H9 (cell line): Measurements from ENCODE around the gene SLC35E3. TPM values are rescaled to one million over a fixed set of nuclear protein-coding genes. Genes with fewer than 3 reads are reported as not detected.

ENCODE experiments used
- DNase-seq: peaks from one replicate; pipeline ENCODE4 v3.0.0-alpha.2; 2017
- H2AFZ ChIP-seq: one replicate; pipeline ENCODE4 v1.6.1; 2013; ENCODE audit warnings: mild to moderate bottlenecking, low read length, control low read depth, moderate library complexity
- H2AK5ac ChIP-seq: 2 replicates; pipeline ENCODE4 v1.6.1; 2013; ENCODE audit warnings: low read length, control low read depth, mixed read lengths; ENCODE audit not compliant: insufficient read length
- H2BK120ac ChIP-seq: one replicate; pipeline ENCODE4 v1.6.1; 2013; ENCODE audit warnings: low read depth, mild to moderate bottlenecking, low read length, control low read depth, inconsistent platforms; ENCODE audit not compliant: poor library complexity, severe bottlenecking
- H2BK12ac ChIP-seq: 2 replicates; pipeline ENCODE4 v1.6.1; 2013; ENCODE audit warnings: low read length, control low read depth, mixed read lengths, low read depth; ENCODE audit not compliant: insufficient read length
- H2BK15ac ChIP-seq: 2 replicates; pipeline ENCODE4 v1.6.1; 2013; ENCODE audit warnings: low read depth, low read length, control low read depth
- H2BK20ac ChIP-seq: one replicate; pipeline ENCODE4 v1.6.1; 2013; ENCODE audit warnings: low read depth, mild to moderate bottlenecking, low read length, control low read depth, inconsistent platforms; ENCODE audit not compliant: poor library complexity, severe bottlenecking
- H2BK5ac ChIP-seq: 2 replicates; pipeline ENCODE4 v1.6.1; 2013; ENCODE audit warnings: low read length, control low read depth, mixed read lengths; ENCODE audit not compliant: insufficient read length
- H3K14ac ChIP-seq: 2 replicates; pipeline ENCODE4 v1.6.1; 2013; ENCODE audit warnings: low read length, control low read depth; ENCODE audit not compliant: insufficient read depth
- H3K18ac ChIP-seq: 2 replicates; pipeline ENCODE4 v1.6.1; 2013; ENCODE audit warnings: low read depth, mild to moderate bottlenecking, mixed read lengths, low read length, control low read depth; ENCODE audit not compliant: insufficient read length
- H3K23ac ChIP-seq: 2 replicates; pipeline ENCODE4 v1.6.1; 2013; ENCODE audit warnings: low read length, control low read depth, mixed read lengths, low read depth; ENCODE audit not compliant: insufficient read length
- H3K23me2 ChIP-seq: 2 replicates; pipeline ENCODE4 v1.6.1; 2013; ENCODE audit warnings: low read depth, mild to moderate bottlenecking, mixed read lengths, low read length, control low read depth; ENCODE audit not compliant: insufficient read length, poor library complexity, severe bottlenecking
- H3K27ac ChIP-seq: 2 replicates; pipeline ENCODE4 v1.5.1; 2013; ENCODE audit warnings: low read length, control low read depth, mixed read lengths, low read depth; ENCODE audit not compliant: insufficient read length
- H3K27me3 ChIP-seq: 2 replicates; pipeline ENCODE4 v1.6.1; 2013; ENCODE audit warnings: low read length, control low read depth, inconsistent platforms; ENCODE audit not compliant: insufficient read depth
- H3K4ac ChIP-seq: 2 replicates; pipeline ENCODE4 v1.6.1; 2013; ENCODE audit warnings: low read depth, mild to moderate bottlenecking, control low read depth, inconsistent platforms, low read length, moderate library complexity
- H3K4me1 ChIP-seq: 2 replicates; pipeline ENCODE4 v1.6.1; 2013; ENCODE audit warnings: low read length, control low read depth, inconsistent platforms; ENCODE audit not compliant: insufficient read depth
- H3K4me2 ChIP-seq: 2 replicates; pipeline ENCODE4 v1.6.1; 2013; ENCODE audit warnings: low read length, control low read depth, mixed read lengths; ENCODE audit not compliant: insufficient read length, insufficient read depth
- H3K56ac ChIP-seq: 2 replicates; pipeline ENCODE4 v1.6.1; 2013; ENCODE audit warnings: low read depth, mild to moderate bottlenecking, mixed read lengths, low read length, control low read depth; ENCODE audit not compliant: insufficient read length
- H3K79me1 ChIP-seq: 2 replicates; pipeline ENCODE4 v1.6.1; 2013; ENCODE audit warnings: low read depth, mild to moderate bottlenecking, moderate library complexity, low read length, control low read depth, inconsistent platforms; ENCODE audit not compliant: insufficient read depth, poor library complexity, severe bottlenecking
- H3K79me2 ChIP-seq: 2 replicates; pipeline ENCODE4 v1.6.1; 2013; ENCODE audit warnings: low read length, control low read depth, inconsistent platforms; ENCODE audit not compliant: insufficient read depth
- H3K9ac ChIP-seq: 2 replicates; pipeline ENCODE4 v1.6.1; 2013; ENCODE audit warnings: low read length, control low read depth, mixed read lengths; ENCODE audit not compliant: insufficient read length; ENCODE audit errors: extremely low read depth
- H3K9me3 ChIP-seq: one replicate; pipeline ENCODE4 v1.6.1; 2013; ENCODE audit warnings: low read depth, low read length, inconsistent platforms; ENCODE audit not compliant: control insufficient read depth
- H3T11ph ChIP-seq: one replicate; pipeline ENCODE4 v1.6.1; 2013; ENCODE audit warnings: mild to moderate bottlenecking, low read length, control low read depth, inconsistent platforms
- H4K20me1 ChIP-seq: one replicate; pipeline ENCODE4 v1.6.1; 2013; ENCODE audit not compliant: control insufficient read depth, insufficient read length, insufficient read depth
- H4K5ac ChIP-seq: 2 replicates; pipeline ENCODE4 v1.6.1; 2013; ENCODE audit warnings: low read depth, mild to moderate bottlenecking, mixed read lengths, low read length, control low read depth; ENCODE audit not compliant: insufficient read length
- H4K8ac ChIP-seq: replicated peaks from 2 replicates; pipeline ENCODE4 v1.6.1; 2013; ENCODE audit warnings: low read length, control low read depth, mixed read lengths, low read depth; ENCODE audit not compliant: insufficient read length
- H4K91ac ChIP-seq: 2 replicates; pipeline ENCODE4 v1.6.1; 2013; ENCODE audit warnings: low read depth, mild to moderate bottlenecking, moderate library complexity, mixed read lengths, low read length, control low read depth; ENCODE audit not compliant: insufficient read length
- H3K27ac Mint-ChIP-seq, 3 experiments: 2 replicates in 2 of 3; 3 replicates in 1 of 3; pipeline ENCODE4 v1.8.0; 2020 to 2021; ENCODE audit warnings: mixed read lengths in 3 of 3, mild to moderate bottlenecking in 1 of 3, moderate library complexity in 1 of 3
- H3K27me3 Mint-ChIP-seq: 2 replicates; pipeline ENCODE4 v1.8.0; 2021; ENCODE audit warnings: low read depth, mild to moderate bottlenecking, moderate library complexity, mixed read lengths
- H3K36me3 Mint-ChIP-seq, 3 experiments: 2 replicates in 2 of 3; 3 replicates in 1 of 3; pipeline ENCODE4 v1.8.0; 2020 to 2021; ENCODE audit warnings: low read depth in 3 of 3, mixed read lengths in 3 of 3; ENCODE audit not compliant: insufficient read depth in 1 of 3
- H3K4me1 Mint-ChIP-seq, 2 experiments: 2 replicates each; pipeline ENCODE4 v1.8.0; 2020; ENCODE audit warnings: mixed read lengths in 2 of 2
- H3K4me3 Mint-ChIP-seq, 2 experiments: 2 replicates in 1 of 2; 3 replicates in 1 of 2; pipeline ENCODE4 v1.8.0; 2020 to 2021; ENCODE audit warnings: mild to moderate bottlenecking in 2 of 2, mixed read lengths in 2 of 2, moderate library complexity in 1 of 2
- H3K9me3 Mint-ChIP-seq, 2 experiments: 2 replicates in 1 of 2; 3 replicates in 1 of 2; pipeline ENCODE4 v1.8.0; 2020; ENCODE audit warnings: mild to moderate bottlenecking in 2 of 2, mixed read lengths in 2 of 2, moderate library complexity in 1 of 2
- WGBS: extraction: QIAGEN DNeasy Blood & Tissue Kit; methylation state at CpG from one replicate; pipeline ENCODE4 v1.1.7; 2013; ENCODE audit warnings: missing lambda C conversion rate, low lambda C conversion rate, mixed read lengths; ENCODE audit not compliant: insufficient read length; ENCODE audit errors: extremely low coverage; 5-methylcytosine and 5-hydroxymethylcytosine counted together
- total RNA-seq: library from RNA; stranded (reverse); gene quantifications from 2 replicates; pipeline ENCODE4 v1.2.1, GENCODE V29; 2021
- TF ChIP-seq, protein P1 (sequence below): fragments of 200-600 bp; sonication (generic); conservative IDR thresholded peaks from 3 replicates; pipeline ENCODE4 v1.8.0; 2021; ENCODE audit warnings: antibody characterized with exemption, mild to moderate bottlenecking

SLC35E3 gene
- total RNA-seq, 1 experiment from 2014 or later: 17.9 TPM

GRCh38 chr12:68750506-68750905 is 4.5 kb downstream of the SLC35E3 start:
- H3K23me2 ChIP-seq: peaks cover 6% of the 10 kb centered on the region
- H2BK15ac ChIP-seq: no peak overlapping the region
- H3K18ac ChIP-seq: no peak overlapping the region
- H3K14ac ChIP-seq: no peak overlapping the region
- H3K27me3 ChIP-seq: no peaks in the 10 kb centered on the region
- no peak overlapping the region for H2BK120ac ChIP-seq
- H3K23ac ChIP-seq: no peak overlapping the region
- no peak overlapping the region for H2BK12ac ChIP-seq
- no peak overlapping the region for H3K9ac ChIP-seq
- H2AFZ ChIP-seq: no peak overlapping the region
- no peaks in the 10 kb centered on the region for H3K4me1 ChIP-seq
- H3K4ac ChIP-seq: no peak overlapping the region
- H4K8ac ChIP-seq: no peak overlapping the region
- H4K20me1 ChIP-seq: no peaks in the 10 kb centered on the region
- no peak for DNase-seq
- no peak overlapping the region for H4K91ac ChIP-seq
- H3K27ac ChIP-seq: no peak overlapping the region
- H3K79me1 ChIP-seq: no peaks in the 10 kb centered on the region
- no peak overlapping the region for H2AK5ac ChIP-seq
- no peak overlapping the region for H2BK20ac ChIP-seq
- no peak overlapping the region for H3K56ac ChIP-seq
- H3K36me3 Mint-ChIP-seq: peaks cover 13 to 47% (median 43%) of the 10 kb centered on the region in 3 experiments
- no CpG with 5 or more reads among the region's 4 CpGs for whole genome bisulfite sequencing
- H3K79me2 ChIP-seq: no peaks in the 10 kb centered on the region
- no peak overlapping the region for H3K4me2 ChIP-seq
- H3K27me3 Mint-ChIP-seq: no peaks in the 10 kb centered on the region
- no peak overlapping the region for H3T11ph ChIP-seq
- TF ChIP-seq, protein P1, sequence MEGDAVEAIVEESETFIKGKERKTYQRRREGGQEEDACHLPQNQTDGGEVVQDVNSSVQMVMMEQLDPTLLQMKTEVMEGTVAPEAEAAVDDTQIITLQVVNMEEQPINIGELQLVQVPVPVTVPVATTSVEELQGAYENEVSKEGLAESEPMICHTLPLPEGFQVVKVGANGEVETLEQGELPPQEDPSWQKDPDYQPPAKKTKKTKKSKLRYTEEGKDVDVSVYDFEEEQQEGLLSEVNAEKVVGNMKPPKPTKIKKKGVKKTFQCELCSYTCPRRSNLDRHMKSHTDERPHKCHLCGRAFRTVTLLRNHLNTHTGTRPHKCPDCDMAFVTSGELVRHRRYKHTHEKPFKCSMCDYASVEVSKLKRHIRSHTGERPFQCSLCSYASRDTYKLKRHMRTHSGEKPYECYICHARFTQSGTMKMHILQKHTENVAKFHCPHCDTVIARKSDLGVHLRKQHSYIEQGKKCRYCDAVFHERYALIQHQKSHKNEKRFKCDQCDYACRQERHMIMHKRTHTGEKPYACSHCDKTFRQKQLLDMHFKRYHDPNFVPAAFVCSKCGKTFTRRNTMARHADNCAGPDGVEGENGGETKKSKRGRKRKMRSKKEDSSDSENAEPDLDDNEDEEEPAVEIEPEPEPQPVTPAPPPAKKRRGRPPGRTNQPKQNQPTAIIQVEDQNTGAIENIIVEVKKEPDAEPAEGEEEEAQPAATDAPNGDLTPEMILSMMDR: no peak
- H3K9me3 ChIP-seq: no peaks in the 10 kb centered on the region
- no peak overlapping the region for H2BK5ac ChIP-seq
- no peak overlapping the region for H3K4me3 Mint-ChIP-seq
- H3K9me3 Mint-ChIP-seq: no peaks in the 10 kb centered on the region
- H4K5ac ChIP-seq: no peak overlapping the region
- H3K4me1 Mint-ChIP-seq: peaks cover 12 to 17% of the 10 kb centered on the region in 2 experiments
- peak overlapping the region in 2 of 3 experiments; percentile 11 to 22; a peak in 2 of 7 replicates for H3K27ac Mint-ChIP-seq
